GM19043 (cell line): ENCODE data around the gene PTGES2.

ENCODE experiments used
- ATAC-seq: cut with Tn5 transposase; IDR thresholded peaks from one replicate; pipeline ENCODE4 v1.9.1; 2021; ENCODE audit warnings: low read depth; ENCODE audit not compliant: unreplicated experiment

Gene PTGES2

GRCh38 chr9:128106181-128106939 is 21.2 kb downstream of the PTGES2 start:
- no peak for ATAC-seq

GRCh38 chr9:128105538-128106175 is 21.9 kb downstream of the PTGES2 start:
- ATAC-seq: no peak

- ATAC-seq: no peak
These were observed 23.3 kb downstream of the PTGES2 start for GRCh38 chr9:128104171-128104618.

GRCh38 chr9:128103589-128103962 is 24.0 kb downstream of the PTGES2 start:
- ATAC-seq: no peak

- ATAC-seq: no peak
These were observed 24.5 kb downstream of the PTGES2 start for GRCh38 chr9:128102861-128103588.

- ATAC-seq: no peak
These were observed 25.3 kb downstream of the PTGES2 start for GRCh38 chr9:128102196-128102595.

- ATAC-seq: no peak
These were observed 25.8 kb downstream of the PTGES2 start for GRCh38 chr9:128101690-128102089.

GRCh38 chr9:128101231-128101661 is 26.3 kb downstream of the PTGES2 start:
- ATAC-seq: no peak

GRCh38 chr9:128100581-128100980 is 26.9 kb downstream of the PTGES2 start:
- ATAC-seq: no peak

- no peak for ATAC-seq
These were observed 27.5 kb downstream of the PTGES2 start for GRCh38 chr9:128099932-128100491.

- ATAC-seq: no peak
These were observed 28.1 kb downstream of the PTGES2 start for GRCh38 chr9:128099231-128099931.

GRCh38 chr9:128098297-128099230 is 29.0 kb downstream of the PTGES2 start:
- ATAC-seq: no peak

- ATAC-seq: no peak
These were observed 29.8 kb downstream of the PTGES2 start for GRCh38 chr9:128097543-128098296.

GRCh38 chr9:128096616-128097536 is 30.7 kb downstream of the PTGES2 start:
- no peak for ATAC-seq

GRCh38 chr9:128094950-128095544 is 32.5 kb downstream of the PTGES2 start:
- no peak for ATAC-seq

GRCh38 chr9:128094166-128094949 is 33.2 kb downstream of the PTGES2 start:
- ATAC-seq: peak; percentile 93

- ATAC-seq: no peak
These were observed 34.5 kb downstream of the PTGES2 start for GRCh38 chr9:128093011-128093410.
